Activated T-helper 1 cell treated with anti-CD3 and anti-CD28 coated beads, Interleukin-12 subunit alpha, Interleukin-12 subunit beta, Interleukin-2, Interleukin-4 antibody, amounts not matched to agents 30 ng/mL and 10 ng/mL and 1 ng/mL, durations not matched to agents 14 hours and 24 hours and 36 hours (primary cell): ENCODE data around the gene GNB3. TPM values are rescaled to one million over a fixed set of nuclear protein-coding genes. Genes with fewer than 3 reads are reported as not detected.

Experiments
- DNase-seq: peaks from one replicate; pipeline ENCODE4 v3.0.0; 2021; ENCODE audit warnings: low spot score
- H3K27ac Mint-ChIP-seq: one replicate; pipeline ENCODE4 v1.8.0; 2021; ENCODE audit warnings: mild to moderate bottlenecking, mixed read lengths
- H3K27me3 Mint-ChIP-seq: one replicate; pipeline ENCODE4 v1.8.0; 2022; ENCODE audit warnings: mild to moderate bottlenecking, moderate library complexity, mixed read lengths; ENCODE audit not compliant: insufficient read depth
- H3K36me3 Mint-ChIP-seq: one replicate; pipeline ENCODE4 v1.8.0; 2021; ENCODE audit warnings: low read depth, mixed read lengths
- H3K4me1 Mint-ChIP-seq: one replicate; pipeline ENCODE4 v1.8.0; 2021; ENCODE audit warnings: low read depth, mixed read lengths
- H3K4me3 Mint-ChIP-seq: one replicate; pipeline ENCODE4 v1.8.0; 2021; ENCODE audit warnings: mild to moderate bottlenecking, moderate library complexity, mixed read lengths
- H3K9me3 Mint-ChIP-seq: one replicate; pipeline ENCODE4 v1.8.0; 2021; ENCODE audit warnings: mixed read lengths
- intact Hi-C: fragments of 100-400 bp; cut with micrococcal nuclease; formaldehyde crosslinking; loops from one replicate; pipeline ENCODE4 v1.15.1; 2024
- total RNA-seq: library from RNA; stranded (reverse); gene quantifications from 2 replicates; pipeline ENCODE4 v1.2.3, GENCODE V29; 2022

The GNB3 gene
- total RNA-seq, 1 donor from 2014 or later = 1.7 TPM

DNA sequence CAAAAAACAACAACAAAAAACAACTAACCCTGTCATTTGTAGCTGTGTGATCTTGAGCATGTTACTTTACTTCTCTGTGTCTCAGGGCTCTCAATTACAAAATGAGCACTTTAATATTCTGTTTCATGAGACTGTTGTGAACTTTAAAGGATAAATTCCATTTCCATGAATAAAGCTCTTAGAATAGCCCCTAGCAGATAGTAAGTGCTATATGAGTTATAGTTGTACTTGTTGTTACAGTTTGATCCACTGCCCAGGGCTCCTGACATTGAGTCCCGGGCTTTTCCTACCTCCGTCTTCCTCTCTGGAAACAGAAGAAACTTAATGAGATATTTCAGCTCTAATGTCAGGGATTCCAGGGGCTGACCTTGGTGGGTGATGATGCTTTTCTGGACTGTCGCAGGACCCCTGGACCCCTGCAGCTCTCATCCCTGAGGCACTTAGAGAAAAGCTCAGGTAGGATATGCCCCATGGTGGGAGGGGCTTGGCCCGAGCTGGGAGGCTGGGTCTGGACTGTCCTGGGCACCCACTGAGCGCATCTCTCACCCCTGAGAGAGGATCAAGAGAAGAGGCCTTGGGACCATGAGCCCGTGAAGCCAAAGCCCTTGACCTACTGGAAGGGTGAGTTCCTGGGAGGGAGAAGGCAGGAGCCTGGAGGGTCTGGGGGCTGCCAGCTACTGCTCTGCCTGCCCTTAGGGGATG is 7.4 kb upstream of the GNB3 start:
- intact Hi-C loops = no loop called here
- Mint-ChIP-seq H3K27ac (no peak overlapping the region), H3K9me3 (no peaks in the 10 kb centered on the region), H3K36me3 (no peaks in the 10 kb centered on the region), H3K4me3 (no peak overlapping the region), H3K27me3 (peaks cover 24% of the 10 kb centered on the region), H3K4me1 (peaks cover 23% of the 10 kb centered on the region)
- no peak for DNase-seq

DNA sequence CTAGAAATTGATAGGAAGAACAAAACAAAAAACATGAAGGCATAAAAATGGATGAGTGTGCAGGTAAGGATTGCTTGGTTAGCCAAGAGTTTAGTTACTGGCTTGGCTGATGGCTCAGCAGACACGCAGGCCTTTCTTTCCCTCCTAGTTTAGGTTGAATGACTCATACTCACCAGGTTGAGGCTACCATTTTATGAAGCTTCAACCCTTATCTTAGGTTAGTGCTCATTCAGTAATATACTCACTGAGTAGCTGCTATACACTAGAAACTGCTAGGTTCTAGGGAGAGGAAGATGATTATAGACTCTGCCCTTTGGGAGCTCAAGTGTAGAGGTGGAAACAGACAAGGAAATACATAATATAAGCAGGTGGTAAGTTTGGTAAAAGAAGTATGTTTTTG is 6.5 kb upstream of the GNB3 start:
- no peaks in the 10 kb centered on the region for H3K9me3 Mint-ChIP-seq
- H3K4me3 Mint-ChIP-seq = no peak overlapping the region
- H3K27ac Mint-ChIP-seq = no peak overlapping the region
- H3K4me1 Mint-ChIP-seq = peaks cover 18% of the 10 kb centered on the region
- intact Hi-C loops = loop anchor here (2.0 kb wide), 1 partner anchor 39 kb away; the partner anchor contains the start of gene SPSB2
- no peaks in the 10 kb centered on the region for H3K36me3 Mint-ChIP-seq
- DNase-seq = no peak
- H3K27me3 Mint-ChIP-seq = peaks cover 20% of the 10 kb centered on the region

DNA sequence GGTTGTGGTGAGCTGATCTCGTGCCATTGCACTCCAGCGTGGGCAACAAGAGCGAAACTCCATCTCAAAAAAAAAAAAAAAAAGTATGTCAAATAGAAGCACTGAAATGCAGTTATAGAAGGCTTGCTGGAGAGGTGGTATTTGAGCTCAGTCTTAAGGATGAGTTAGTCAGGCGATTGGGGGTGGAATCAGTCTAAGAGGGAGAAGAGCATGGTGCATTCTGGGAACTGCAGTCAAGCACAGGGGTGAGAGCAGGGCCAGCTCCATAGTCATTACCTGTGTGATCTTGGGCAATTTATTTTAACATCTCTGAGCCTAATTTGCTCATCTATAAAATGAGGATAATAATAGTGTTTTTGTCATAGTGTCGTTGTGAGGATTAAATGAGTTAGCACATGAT is 5.9 kb upstream of the GNB3 start:
- H3K36me3 Mint-ChIP-seq = no peaks in the 10 kb centered on the region
- H3K27ac Mint-ChIP-seq = no peak overlapping the region

DNA sequence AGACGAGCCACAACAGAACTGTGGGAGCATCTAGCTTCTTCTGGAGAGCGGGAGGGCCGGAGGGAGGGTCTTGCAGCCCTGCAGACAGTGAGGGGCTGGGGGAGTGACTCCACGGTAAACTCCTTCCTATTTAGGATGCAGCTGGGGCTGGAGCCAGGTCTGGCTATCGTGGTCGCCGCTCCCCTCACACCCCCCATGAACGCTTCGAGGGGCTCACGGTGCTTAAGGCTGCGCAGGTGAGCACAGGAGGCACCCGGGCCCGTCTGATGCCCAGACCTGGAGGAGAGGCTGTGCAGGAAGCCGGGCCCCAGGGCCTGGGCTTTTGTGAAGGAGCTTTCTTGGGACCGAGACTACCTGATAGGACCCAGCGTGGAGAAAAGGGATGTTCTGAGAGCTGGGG is 3.9 kb upstream of the GNB3 start:
- Mint-ChIP-seq H3K4me3 (no peak overlapping the region), H3K9me3 (no peaks in the 10 kb centered on the region), H3K4me1 (peaks cover 14% of the 10 kb centered on the region), H3K27me3 (peaks cover 7% of the 10 kb centered on the region), H3K36me3 (no peaks in the 10 kb centered on the region), H3K27ac (no peak overlapping the region)
- DNase-seq = no peak
- intact Hi-C loops = no loop called here

More for the DNA sequence above, 5.9 kb upstream of the GNB3 start:
- Mint-ChIP-seq H3K9me3 (no peaks in the 10 kb centered on the region), H3K4me1 (peaks cover 14% of the 10 kb centered on the region), H3K27me3 (peaks cover 17% of the 10 kb centered on the region), H3K4me3 (no peak overlapping the region)
- intact Hi-C loops = loop anchor here (1.0 to 2.0 kb wide), 2 partner anchors 17 to 38 kb away; partner anchors contain the start of genes SPSB2 and USP5
- DNase-seq = no peak

DNA sequence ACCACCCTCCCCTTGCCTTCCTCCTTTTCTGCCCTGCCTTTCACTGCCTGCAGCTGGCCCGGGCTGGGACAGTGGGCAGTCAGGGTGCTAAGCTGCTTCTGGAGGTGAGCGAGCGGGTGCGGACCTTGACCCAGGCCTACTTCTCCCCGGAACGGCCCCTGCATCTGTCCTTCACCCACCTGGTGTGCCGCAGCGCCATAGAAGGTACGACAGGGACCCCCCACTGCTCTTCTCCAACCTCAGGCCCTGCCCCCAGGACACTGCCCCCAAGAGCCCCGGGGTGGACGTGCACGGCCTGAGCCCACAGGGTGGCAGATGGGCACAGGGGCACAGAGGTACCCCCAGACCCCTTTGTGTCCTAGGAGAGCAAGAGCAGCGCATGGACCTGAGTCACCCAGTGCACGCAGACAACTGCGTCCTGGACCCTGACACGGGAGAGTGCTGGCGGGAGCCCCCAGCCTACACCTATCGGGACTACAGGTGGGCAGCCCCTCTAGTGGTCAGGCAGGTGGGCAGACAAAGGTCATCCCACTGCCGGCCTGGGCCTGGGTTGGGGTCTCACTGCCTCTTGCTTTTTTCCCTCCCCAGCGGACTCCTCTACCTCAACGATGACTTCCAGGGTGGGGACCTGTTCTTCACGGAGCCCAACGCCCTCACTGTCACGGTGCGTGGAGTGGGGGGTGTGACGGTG is 3.2 kb upstream of the GNB3 start:
- intact Hi-C loops = no loop called here
- no peak overlapping the region for H3K4me3 Mint-ChIP-seq
- peaks cover 7% of the 10 kb centered on the region for H3K27me3 Mint-ChIP-seq
- H3K36me3 Mint-ChIP-seq = no peaks in the 10 kb centered on the region
- DNase-seq = no peak
- no peaks in the 10 kb centered on the region for H3K9me3 Mint-ChIP-seq
- H3K4me1 Mint-ChIP-seq = peaks cover 14% of the 10 kb centered on the region
- H3K27ac Mint-ChIP-seq = no peak overlapping the region

DNA sequence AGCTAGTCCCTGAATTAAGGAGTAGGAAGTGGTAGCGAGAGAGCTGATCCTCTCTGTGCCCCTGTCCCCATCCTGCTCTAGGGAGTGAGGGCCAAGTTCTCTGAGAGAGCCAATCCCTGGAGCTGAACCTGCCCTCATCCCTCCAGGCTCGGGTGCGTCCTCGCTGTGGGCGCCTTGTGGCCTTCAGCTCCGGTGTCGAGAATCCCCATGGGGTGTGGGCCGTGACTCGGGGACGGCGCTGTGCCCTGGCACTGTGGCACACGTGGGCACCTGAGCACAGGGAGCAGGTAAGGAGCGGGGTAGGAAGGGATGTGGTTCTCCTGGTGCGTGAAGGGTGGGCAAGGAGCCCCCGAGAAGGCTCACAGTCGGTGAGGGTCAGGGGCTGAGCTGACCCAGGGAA is 1.9 kb upstream of the GNB3 start:
- Mint-ChIP-seq H3K27me3 (peaks cover 5% of the 10 kb centered on the region), H3K36me3 (no peaks in the 10 kb centered on the region), H3K4me1 (peaks cover 14% of the 10 kb centered on the region), H3K27ac (no peak overlapping the region), H3K4me3 (no peak overlapping the region), H3K9me3 (no peaks in the 10 kb centered on the region)
- intact Hi-C loops = no loop called here
- no peak for DNase-seq

DNA sequence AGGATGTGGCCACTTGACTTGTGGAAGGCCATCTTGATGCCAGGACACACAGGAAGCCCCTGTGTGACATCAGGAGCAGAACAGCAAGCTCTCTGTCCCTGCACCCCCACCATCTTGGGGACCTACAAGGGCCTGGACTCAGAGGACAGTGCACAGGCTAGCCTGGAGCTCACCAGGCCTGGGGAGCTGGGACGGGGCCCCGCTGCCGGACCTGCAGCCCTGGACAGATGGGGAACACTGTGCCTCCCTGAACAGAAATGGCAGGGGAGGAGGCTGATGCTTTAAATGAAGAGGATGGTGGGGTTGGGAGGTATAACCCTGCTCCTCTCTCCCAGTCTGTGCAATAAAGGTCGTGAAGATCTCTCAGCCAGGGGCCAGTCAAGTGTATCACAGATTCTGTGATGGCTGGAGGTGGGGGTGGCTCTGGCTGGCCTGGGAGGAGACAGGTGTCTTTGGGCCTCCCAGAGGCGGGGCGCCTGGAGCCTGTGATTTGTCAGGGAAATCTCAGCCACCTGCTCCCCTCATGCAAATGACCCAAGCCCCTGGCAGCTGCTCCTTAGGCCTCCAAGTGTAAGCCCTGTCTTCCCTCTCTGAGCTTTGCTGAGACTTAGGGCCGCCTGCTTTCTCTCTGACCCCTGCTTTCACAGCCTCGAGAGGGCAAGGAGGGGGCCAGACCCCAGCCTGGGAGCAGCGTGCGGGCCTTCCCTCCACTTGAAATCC is 1.1 kb upstream of the GNB3 start:
- no peak for DNase-seq
- no peak overlapping the region for H3K4me3 Mint-ChIP-seq
- peaks cover 9% of the 10 kb centered on the region for H3K4me1 Mint-ChIP-seq
- H3K27me3 Mint-ChIP-seq = peaks cover 2% of the 10 kb centered on the region
- H3K27ac Mint-ChIP-seq = no peak overlapping the region
- no peaks in the 10 kb centered on the region for H3K36me3 Mint-ChIP-seq
- intact Hi-C loops = no loop called here
- H3K9me3 Mint-ChIP-seq = no peaks in the 10 kb centered on the region

DNA sequence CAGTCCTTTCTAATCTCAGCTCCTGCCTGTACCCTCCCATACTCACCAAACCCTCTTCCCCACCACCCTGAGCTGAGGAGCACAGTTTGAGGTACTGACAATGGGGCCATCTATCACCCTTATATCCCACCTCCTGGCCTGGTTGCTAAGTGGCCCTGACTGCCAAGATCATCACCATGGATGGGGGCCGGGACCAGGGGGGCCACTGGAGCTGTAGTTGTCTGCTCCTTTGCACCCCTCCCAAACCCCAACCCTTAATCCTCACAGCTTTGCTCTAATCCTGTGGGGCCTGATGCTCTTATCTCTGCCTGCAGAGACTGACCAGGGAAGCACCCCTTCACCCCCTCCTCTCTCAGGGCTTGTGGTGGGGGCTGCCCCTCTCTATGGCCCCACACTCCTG is 395 bp upstream of the GNB3 start:
- H3K4me3 Mint-ChIP-seq = no peak overlapping the region
- peaks cover 5% of the 10 kb centered on the region for H3K36me3 Mint-ChIP-seq
- intact Hi-C loops = no loop called here
- peaks cover 2% of the 10 kb centered on the region for H3K27me3 Mint-ChIP-seq
- DNase-seq = no peak
- H3K27ac Mint-ChIP-seq = no peak overlapping the region
- peaks cover 9% of the 10 kb centered on the region for H3K4me1 Mint-ChIP-seq
- no peaks in the 10 kb centered on the region for H3K9me3 Mint-ChIP-seq

DNA sequence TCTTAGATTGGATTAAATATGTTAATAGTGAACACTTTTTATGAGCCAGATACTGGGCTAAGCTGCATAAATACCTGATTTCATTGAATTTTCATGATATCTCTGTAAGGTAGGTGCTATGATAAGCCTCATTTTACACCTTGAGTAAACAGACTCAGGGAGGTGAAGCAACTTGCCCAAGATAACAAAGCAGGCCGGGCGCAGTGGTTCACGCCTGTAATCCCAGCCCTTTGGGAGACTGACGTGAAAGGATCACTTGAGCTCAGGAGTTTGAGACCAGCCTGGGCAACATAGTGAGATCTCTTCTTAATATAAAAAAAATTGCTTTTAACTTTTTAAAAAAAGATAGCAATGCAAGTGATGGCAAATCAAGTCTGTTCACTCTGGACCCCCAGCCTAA is 1.4 kb downstream of the GNB3 start:
- H3K27me3 Mint-ChIP-seq = peaks cover 2% of the 10 kb centered on the region
- H3K27ac Mint-ChIP-seq = no peak overlapping the region
- peaks cover 9% of the 10 kb centered on the region for H3K36me3 Mint-ChIP-seq
- peaks cover 4% of the 10 kb centered on the region for H3K4me1 Mint-ChIP-seq
- H3K9me3 Mint-ChIP-seq = no peaks in the 10 kb centered on the region
- intact Hi-C loops = no loop called here
- DNase-seq = no peak
- H3K4me3 Mint-ChIP-seq = no peak overlapping the region

DNA sequence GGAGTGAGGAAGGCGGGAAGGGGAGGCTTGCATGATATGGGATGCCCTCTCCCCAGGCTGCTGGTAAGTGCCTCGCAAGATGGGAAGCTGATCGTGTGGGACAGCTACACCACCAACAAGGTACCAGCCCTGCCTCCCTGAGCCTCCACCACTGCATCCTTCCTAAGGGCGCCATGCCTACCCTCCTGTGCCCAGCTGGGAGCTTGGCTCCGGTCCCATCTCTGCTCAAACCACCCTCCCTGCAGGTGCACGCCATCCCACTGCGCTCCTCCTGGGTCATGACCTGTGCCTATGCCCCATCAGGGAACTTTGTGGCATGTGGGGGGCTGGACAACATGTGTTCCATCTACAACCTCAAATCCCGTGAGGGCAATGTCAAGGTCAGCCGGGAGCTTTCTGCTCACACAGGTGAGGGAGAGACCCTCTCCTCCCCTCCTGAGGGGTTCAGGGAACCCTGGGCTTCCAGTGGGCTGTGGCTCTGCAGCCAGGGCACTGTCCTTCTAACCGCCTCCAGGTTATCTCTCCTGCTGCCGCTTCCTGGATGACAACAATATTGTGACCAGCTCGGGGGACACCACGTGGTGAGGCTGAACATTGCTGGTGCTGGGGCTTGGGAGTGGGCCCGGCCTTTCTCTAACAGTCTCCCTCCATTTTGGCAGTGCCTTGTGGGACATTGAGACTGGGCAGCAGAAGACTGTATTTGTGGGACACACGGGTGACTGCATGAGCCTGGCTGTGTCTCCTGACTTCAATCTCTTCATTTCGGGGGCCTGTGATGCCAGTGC is 2.6 kb downstream of the GNB3 start:
- Mint-ChIP-seq H3K36me3 (peaks cover 15% of the 10 kb centered on the region), H3K9me3 (no peaks in the 10 kb centered on the region), H3K4me3 (no peak overlapping the region), H3K27me3 (peaks cover 2% of the 10 kb centered on the region), H3K4me1 (peaks cover 9% of the 10 kb centered on the region), H3K27ac (no peak overlapping the region)
- intact Hi-C loops = no loop called here
- no peak for DNase-seq

DNA sequence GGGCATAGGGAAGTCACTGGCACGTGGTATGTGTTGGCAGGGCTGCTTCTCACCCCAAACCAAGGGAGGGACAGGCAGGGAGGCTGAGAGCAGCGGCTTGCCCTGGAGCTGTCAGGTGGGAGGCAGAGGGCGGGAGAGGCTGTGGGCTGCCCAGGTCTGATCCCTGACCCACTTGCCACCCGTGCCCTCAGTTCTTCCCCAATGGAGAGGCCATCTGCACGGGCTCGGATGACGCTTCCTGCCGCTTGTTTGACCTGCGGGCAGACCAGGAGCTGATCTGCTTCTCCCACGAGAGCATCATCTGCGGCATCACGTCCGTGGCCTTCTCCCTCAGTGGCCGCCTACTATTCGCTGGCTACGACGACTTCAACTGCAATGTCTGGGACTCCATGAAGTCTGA is 4.7 kb downstream of the GNB3 start:
- intact Hi-C loops = no loop called here
- Mint-ChIP-seq H3K27ac (no peak overlapping the region), H3K27me3 (no peaks in the 10 kb centered on the region), H3K4me1 (peaks cover 23% of the 10 kb centered on the region), H3K9me3 (no peaks in the 10 kb centered on the region), H3K4me3 (no peak overlapping the region), H3K36me3 (peaks cover 21% of the 10 kb centered on the region)
- DNase-seq = no peak

DNA sequence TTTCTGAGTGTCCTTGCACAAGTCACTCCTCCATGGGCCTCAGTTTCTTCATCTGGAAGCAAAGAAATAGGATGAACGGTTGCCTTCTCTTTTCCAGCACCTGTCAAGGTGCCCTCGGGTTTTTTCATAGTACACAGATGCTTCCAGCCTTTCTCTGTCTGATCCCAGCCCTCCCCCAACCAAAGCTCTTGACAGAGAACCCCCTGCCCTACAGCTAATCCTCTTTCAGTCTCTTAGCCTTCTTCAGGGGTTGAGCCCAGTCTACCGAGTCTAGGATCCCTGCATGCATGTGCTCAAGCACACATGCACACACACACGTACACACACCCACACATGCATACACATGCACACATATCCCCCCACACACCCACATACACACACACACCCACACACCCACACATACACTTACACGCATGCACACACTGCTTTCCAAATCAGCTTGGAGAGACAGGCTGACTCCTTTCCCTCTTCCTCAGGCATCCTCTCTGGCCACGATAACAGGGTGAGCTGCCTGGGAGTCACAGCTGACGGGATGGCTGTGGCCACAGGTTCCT is 5.7 kb downstream of the GNB3 start:
- peaks cover 23% of the 10 kb centered on the region for H3K36me3 Mint-ChIP-seq
- intact Hi-C loops = no loop called here
- no peak overlapping the region for H3K27ac Mint-ChIP-seq
- no peaks in the 10 kb centered on the region for H3K9me3 Mint-ChIP-seq
- peaks cover 32% of the 10 kb centered on the region for H3K4me1 Mint-ChIP-seq
- H3K4me3 Mint-ChIP-seq = no peak overlapping the region
- no peaks in the 10 kb centered on the region for H3K27me3 Mint-ChIP-seq
- DNase-seq = no peak
